MM.1S (cell line): ENCODE data around the gene GNAI3.

Experiments
- DNase-seq: peaks from one replicate; pipeline ENCODE4 v3.0.0-alpha.2; 2015
- H2AFZ ChIP-seq: fragments of 300-600 bp; sonication (generic); 2 replicates; pipeline ENCODE4 v1.6.0; 2016; ENCODE audit warnings: antibody characterized with exemption, low read length
- H3F3A ChIP-seq: fragments of 300-600 bp; sonication (generic); 2 replicates; pipeline ENCODE4 v1.6.1; 2016; ENCODE audit warnings: mild to moderate bottlenecking, antibody characterized with exemption, low read length, moderate library complexity, mixed read lengths; ENCODE audit not compliant: insufficient read depth
- H3K27ac ChIP-seq: fragments of 300-600 bp; sonication (generic); 2 replicates; pipeline ENCODE4 v1.5.1; 2016; ENCODE audit warnings: mild to moderate bottlenecking, low read length
- H3K27me3 ChIP-seq: fragments of 300-600 bp; sonication (generic); replicated peaks from 2 replicates; pipeline ENCODE4 v1.6.0; 2016; ENCODE audit warnings: low read length; ENCODE audit not compliant: insufficient read depth
- H3K36me3 ChIP-seq: fragments of 300-600 bp; sonication (generic); replicated peaks from 2 replicates; pipeline ENCODE4 v1.6.1; 2016; ENCODE audit warnings: mild to moderate bottlenecking, low read length, mixed read lengths; ENCODE audit not compliant: insufficient read depth
- H3K4me1 ChIP-seq: fragments of 300-600 bp; sonication (generic); 2 replicates; pipeline ENCODE4 v1.6.1; 2016; ENCODE audit warnings: low read length, mixed read lengths
- H3K4me2 ChIP-seq: fragments of 300-600 bp; sonication (generic); 2 replicates; pipeline ENCODE4 v1.6.0; 2016; ENCODE audit warnings: low read depth, low read length
- H3K4me3 ChIP-seq: fragments of 300-600 bp; sonication (generic); 2 replicates; pipeline ENCODE4 v1.5.1; 2016; ENCODE audit warnings: low read length, mixed read lengths
- H3K79me2 ChIP-seq: fragments of 300-600 bp; sonication (generic); 2 replicates; pipeline ENCODE4 v1.6.1; 2016; ENCODE audit warnings: mixed run types, low read length, mixed read lengths
- H3K9ac ChIP-seq: fragments of 300-600 bp; sonication (generic); 2 replicates; pipeline ENCODE4 v1.6.1; 2016; ENCODE audit warnings: low read length, mixed read lengths
- H3K9me2 ChIP-seq: fragments of 300-600 bp; sonication (generic); replicated peaks from 2 replicates; pipeline ENCODE4 v1.6.1; 2016; ENCODE audit warnings: mild to moderate bottlenecking, low read length, mixed read lengths; ENCODE audit not compliant: insufficient read depth
- H3K9me3 ChIP-seq: fragments of 300-600 bp; sonication (generic); replicated peaks from 2 replicates; pipeline ENCODE4 v1.6.1; 2016; ENCODE audit warnings: mild to moderate bottlenecking, low read length, mixed read lengths; ENCODE audit not compliant: insufficient read depth
- H4K20me1 ChIP-seq: fragments of 300-600 bp; sonication (generic); 2 replicates; pipeline ENCODE4 v1.6.1; 2016; ENCODE audit warnings: mild to moderate bottlenecking, low read length, moderate library complexity, mixed read lengths; ENCODE audit not compliant: insufficient read depth
- EZH2 ChIP-seq: fragments of 300-600 bp; sonication (generic); optimal IDR thresholded peaks from 2 replicates; pipeline ENCODE3; 2017; ENCODE audit warnings: low read depth, mild to moderate bottlenecking, antibody characterized with exemption, low read length, mixed read lengths
- EZH2phosphoT487 ChIP-seq: fragments of 300-600 bp; sonication (generic); IDR thresholded peaks from 2 replicates; pipeline ENCODE4 v1.6.1; 2018; ENCODE audit warnings: antibody characterized with exemption, low read length
- TF ChIP-seq, protein P1 (sequence below): fragments of 300-600 bp; sonication (generic); IDR thresholded peaks from 2 replicates; pipeline ENCODE4 v1.5.1; 2016; ENCODE audit warnings: antibody characterized with exemption, low read length, mixed read lengths

The GNAI3 gene

GRCh38 chr1:109584766-109585165, 36.4 kb downstream of the GNAI3 start:
- H3F3A ChIP-seq: no peaks in the 10 kb centered on the region
- no peaks in the 10 kb centered on the region for H4K20me1 ChIP-seq
- no peaks in the 10 kb centered on the region for H3K79me2 ChIP-seq
- H3K36me3 ChIP-seq: no peaks in the 10 kb centered on the region
- H2AFZ ChIP-seq: no peak overlapping the region
- H3K4me3 ChIP-seq: no peak overlapping the region
- H3K27ac ChIP-seq: no peak overlapping the region
- H3K9me2 ChIP-seq: no peaks in the 10 kb centered on the region
- no peaks in the 10 kb centered on the region for H3K27me3 ChIP-seq
- no peak overlapping the region for H3K4me2 ChIP-seq
- H3K9me3 ChIP-seq: no peaks in the 10 kb centered on the region
- H3K9ac ChIP-seq: no peak overlapping the region
- no peak for TF ChIP-seq EZH2
- TF ChIP-seq, protein P1, sequence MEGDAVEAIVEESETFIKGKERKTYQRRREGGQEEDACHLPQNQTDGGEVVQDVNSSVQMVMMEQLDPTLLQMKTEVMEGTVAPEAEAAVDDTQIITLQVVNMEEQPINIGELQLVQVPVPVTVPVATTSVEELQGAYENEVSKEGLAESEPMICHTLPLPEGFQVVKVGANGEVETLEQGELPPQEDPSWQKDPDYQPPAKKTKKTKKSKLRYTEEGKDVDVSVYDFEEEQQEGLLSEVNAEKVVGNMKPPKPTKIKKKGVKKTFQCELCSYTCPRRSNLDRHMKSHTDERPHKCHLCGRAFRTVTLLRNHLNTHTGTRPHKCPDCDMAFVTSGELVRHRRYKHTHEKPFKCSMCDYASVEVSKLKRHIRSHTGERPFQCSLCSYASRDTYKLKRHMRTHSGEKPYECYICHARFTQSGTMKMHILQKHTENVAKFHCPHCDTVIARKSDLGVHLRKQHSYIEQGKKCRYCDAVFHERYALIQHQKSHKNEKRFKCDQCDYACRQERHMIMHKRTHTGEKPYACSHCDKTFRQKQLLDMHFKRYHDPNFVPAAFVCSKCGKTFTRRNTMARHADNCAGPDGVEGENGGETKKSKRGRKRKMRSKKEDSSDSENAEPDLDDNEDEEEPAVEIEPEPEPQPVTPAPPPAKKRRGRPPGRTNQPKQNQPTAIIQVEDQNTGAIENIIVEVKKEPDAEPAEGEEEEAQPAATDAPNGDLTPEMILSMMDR: no peak
- TF ChIP-seq EZH2phosphoT487: no peak
- H3K4me1 ChIP-seq: no peaks in the 10 kb centered on the region
- DNase-seq: no peak

GRCh38 chr1:109586055-109586454, 37.6 kb downstream of the GNAI3 start:
- TF ChIP-seq EZH2: no peak
- TF ChIP-seq, protein P1: no peak
- TF ChIP-seq EZH2phosphoT487: no peak
- no peak overlapping the region for H3K27ac ChIP-seq
- DNase-seq: no peak

DNA sequence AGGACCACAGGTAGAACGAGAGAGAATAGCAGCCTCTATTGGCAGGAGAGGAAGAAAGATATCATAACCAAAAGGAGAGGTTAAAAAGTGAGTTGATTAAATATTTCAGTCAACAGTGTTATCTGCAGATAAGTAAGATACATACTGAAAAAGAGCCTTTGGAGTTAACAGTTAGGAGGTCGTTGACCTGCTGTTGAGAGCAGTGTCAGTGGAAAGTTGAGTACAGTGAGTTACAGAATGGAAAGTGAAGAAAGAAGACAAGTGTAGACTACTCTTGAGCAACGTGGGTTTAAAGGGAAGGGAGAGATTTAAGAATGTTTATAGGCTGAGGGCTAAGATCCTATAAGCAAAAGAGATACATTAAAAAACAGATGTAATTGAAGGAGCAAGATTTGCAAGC, 40.8 kb downstream of the GNAI3 start:
- Histone ChIP-seq H3F3A (no peaks in the 10 kb centered on the region), H3K4me2 (no peak overlapping the region), H3K36me3 (no peaks in the 10 kb centered on the region), H3K9ac (no peak overlapping the region), H4K20me1 (no peaks in the 10 kb centered on the region), H3K27me3 (no peaks in the 10 kb centered on the region), H2AFZ (no peak overlapping the region), H3K9me2 (no peaks in the 10 kb centered on the region), H3K4me1 (no peaks in the 10 kb centered on the region), H3K79me2 (no peaks in the 10 kb centered on the region), H3K9me3 (no peaks in the 10 kb centered on the region), H3K27ac (no peak overlapping the region), H3K4me3 (no peak overlapping the region)
- TF ChIP-seq EZH2phosphoT487: no peak
- no peak for TF ChIP-seq EZH2
- TF ChIP-seq, protein P1: no peak
- no peak for DNase-seq

More at GRCh38 chr1:109586055-109586454, 37.6 kb downstream of the GNAI3 start:
- no peaks in the 10 kb centered on the region for H3K36me3 ChIP-seq
- no peaks in the 10 kb centered on the region for H3F3A ChIP-seq
- H3K27me3 ChIP-seq: no peaks in the 10 kb centered on the region
- no peaks in the 10 kb centered on the region for H3K79me2 ChIP-seq
- no peaks in the 10 kb centered on the region for H3K4me1 ChIP-seq
- H3K9ac ChIP-seq: no peak overlapping the region
- no peak overlapping the region for H3K4me3 ChIP-seq
- no peaks in the 10 kb centered on the region for H3K9me2 ChIP-seq
- no peak overlapping the region for H3K4me2 ChIP-seq
- no peak overlapping the region for H2AFZ ChIP-seq
- no peaks in the 10 kb centered on the region for H3K9me3 ChIP-seq
- no peaks in the 10 kb centered on the region for H4K20me1 ChIP-seq
